ENCODE results near the gene IGSF9B.

GRCh38 chr11:133939558-133939957, 17.2 kb downstream of the IGSF9B start:
- no peak for TF ChIP-seq ETV6 (IDR thresholded peaks at IDR 0.05; ENCODE audit: borderline replicate concordance in 1 of 2, low read depth in 2 of 2, low read length in 1 of 2)
- TF ChIP-seq ETV6 (CRISPR knock-in tag; IDR thresholded peaks at IDR 0.05; ENCODE audit: borderline replicate concordance) = no peak
- no peak for TF ChIP-seq MYNN (IDR thresholded peaks at IDR 0.05)
- no peak for TF ChIP-seq MYNN (CRISPR knock-in tag; IDR thresholded peaks at IDR 0.05)
- no peak for TF ChIP-seq SP1 (CRISPR knock-in tag; IDR thresholded peaks at IDR 0.05)
- TF ChIP-seq EP300 (IDR thresholded peaks at IDR 0.05; ENCODE audit: low read length) = no peak
